Brain microvascular endothelial cell (primary cell): ENCODE results near the gene HOXA11.

Source experiments
- DNase-seq: peaks from one replicate; pipeline ENCODE4 v3.0.0-alpha.2; 2020
- H3K27ac ChIP-seq: fragments of 250-450 bp; sonication (Bioruptor Pico); 2 replicates; pipeline ENCODE4 v1.5.1; 2020; ENCODE audit warnings: mild to moderate bottlenecking, moderate library complexity
- H3K27me3 ChIP-seq: fragments of 250-450 bp; sonication (Bioruptor Pico); replicated peaks from 2 replicates; pipeline ENCODE4 v1.5.1; 2020; ENCODE audit warnings: mild to moderate bottlenecking
- H3K36me3 ChIP-seq: fragments of 250-450 bp; sonication (Bioruptor Pico); replicated peaks from 2 replicates; pipeline ENCODE4 v1.5.1; 2020; ENCODE audit warnings: mild to moderate bottlenecking
- H3K4me3 ChIP-seq: 2 replicates; pipeline ENCODE4 v1.5.1; 2011; ENCODE audit warnings: low read depth, mild to moderate bottlenecking, control low read depth, low read length, moderate library complexity
- CTCF ChIP-seq: IDR thresholded peaks from 2 replicates; pipeline ENCODE4 v1.5.1; 2011; ENCODE audit warnings: low read depth, mild to moderate bottlenecking, moderate library complexity, low read length, control low read depth, inconsistent platforms; ENCODE audit errors: missing control alignments
- in situ Hi-C: cut with HindIII; loops from 2 replicates; pipeline ENCODE4 v1.10.0; 2017; ENCODE audit warnings: low sequenced_read_pairs, low pct_ligation_motif_present

Gene HOXA11

GRCh38 chr7:27192546-27193334 is 7.7 kb upstream of the HOXA11 start:
- no peaks in the 10 kb centered on the region for H3K36me3 ChIP-seq
- TF ChIP-seq CTCF, result no peak
- peaks cover 95% of the 10 kb centered on the region for H3K27me3 ChIP-seq
- no peak for DNase-seq
- no peak overlapping the region for H3K4me3 ChIP-seq
- in situ Hi-C loops, result no loop called here
- no peak overlapping the region for H3K27ac ChIP-seq

GRCh38 chr7:27191833-27192545 is 7.0 kb upstream of the HOXA11 start:
- no peaks in the 10 kb centered on the region for H3K36me3 ChIP-seq
- in situ Hi-C loops, result no loop called here
- H3K27me3 ChIP-seq, result peaks cover 95% of the 10 kb centered on the region
- TF ChIP-seq CTCF, result no peak
- H3K27ac ChIP-seq, result no peak overlapping the region
- DNase-seq, result no peak
- no peak overlapping the region for H3K4me3 ChIP-seq

GRCh38 chr7:27191161-27191731 is 6.2 kb upstream of the HOXA11 start:
- Histone ChIP-seq H3K36me3 (no peaks in the 10 kb centered on the region), H3K27me3 (peaks cover 97% of the 10 kb centered on the region), H3K27ac (no peak overlapping the region), H3K4me3 (no peak overlapping the region)
- in situ Hi-C loops, result no loop called here
- TF ChIP-seq CTCF, result no peak
- no peak for DNase-seq

- Histone ChIP-seq H3K27me3 (peaks cover 98% of the 10 kb centered on the region), H3K4me3 (no peak overlapping the region), H3K27ac (no peak overlapping the region), H3K36me3 (no peaks in the 10 kb centered on the region)
- no peak for DNase-seq
- no peak for TF ChIP-seq CTCF
- in situ Hi-C loops, result no loop called here
These were observed 5.1 kb upstream of the HOXA11 start for GRCh38 chr7:27189997-27190748.

- no peak for TF ChIP-seq CTCF
These were observed 4.4 kb upstream of the HOXA11 start for GRCh38 chr7:27189295-27189996.

More at GRCh38 chr7:27189295-27189996, 4.4 kb upstream of the HOXA11 start:
- no peak overlapping the region for H3K4me3 ChIP-seq
- DNase-seq, result no peak
- no peak overlapping the region for H3K27ac ChIP-seq
- peaks cover 98% of the 10 kb centered on the region for H3K27me3 ChIP-seq
- in situ Hi-C loops, result no loop called here
- no peaks in the 10 kb centered on the region for H3K36me3 ChIP-seq
